Peyer's patch (tissue), 4 donors: ENCODE results near the gene EFNA1.
A peak's percentile ranks its signal among the peaks of the same experiment; 100 is the strongest.

ENCODE experiments used
- POLR2A ChIP-seq, 2 donors: fragments of 450-650 bp; IDR thresholded peaks; one replicate each; pipeline ENCODE4 v1.5.1; 2017; ENCODE audit warnings: antibody characterized with exemption in 2 of 2, mild to moderate bottlenecking in 2 of 2, moderate library complexity in 2 of 2
- TF ChIP-seq, protein P1 (sequence below), 6 experiments: fragments of 450-650 bp in 4 of 6; fragments of 200-600 bp in 2 of 6; sonication (generic) in 1 of 6; IDR thresholded peaks; one replicate each; pipeline ENCODE4 v1.5.1; 2017 to 2019; ENCODE audit warnings: antibody characterized with exemption in 6 of 6, mild to moderate bottlenecking in 3 of 6, moderate library complexity in 1 of 6

GRCh38 chr1:155176544-155177071, 48.9 kb downstream of the EFNA1 start:
- no peak for TF ChIP-seq POLR2A (IDR thresholded peaks at IDR 0.05)
- TF ChIP-seq, protein P1, sequence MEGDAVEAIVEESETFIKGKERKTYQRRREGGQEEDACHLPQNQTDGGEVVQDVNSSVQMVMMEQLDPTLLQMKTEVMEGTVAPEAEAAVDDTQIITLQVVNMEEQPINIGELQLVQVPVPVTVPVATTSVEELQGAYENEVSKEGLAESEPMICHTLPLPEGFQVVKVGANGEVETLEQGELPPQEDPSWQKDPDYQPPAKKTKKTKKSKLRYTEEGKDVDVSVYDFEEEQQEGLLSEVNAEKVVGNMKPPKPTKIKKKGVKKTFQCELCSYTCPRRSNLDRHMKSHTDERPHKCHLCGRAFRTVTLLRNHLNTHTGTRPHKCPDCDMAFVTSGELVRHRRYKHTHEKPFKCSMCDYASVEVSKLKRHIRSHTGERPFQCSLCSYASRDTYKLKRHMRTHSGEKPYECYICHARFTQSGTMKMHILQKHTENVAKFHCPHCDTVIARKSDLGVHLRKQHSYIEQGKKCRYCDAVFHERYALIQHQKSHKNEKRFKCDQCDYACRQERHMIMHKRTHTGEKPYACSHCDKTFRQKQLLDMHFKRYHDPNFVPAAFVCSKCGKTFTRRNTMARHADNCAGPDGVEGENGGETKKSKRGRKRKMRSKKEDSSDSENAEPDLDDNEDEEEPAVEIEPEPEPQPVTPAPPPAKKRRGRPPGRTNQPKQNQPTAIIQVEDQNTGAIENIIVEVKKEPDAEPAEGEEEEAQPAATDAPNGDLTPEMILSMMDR (IDR thresholded peaks at IDR 0.05): peak; percentile 87 to 95 (median 94)
